Neural cell (in vitro differentiated cells): Measurements from ENCODE around the gene NMNAT1.

Source experiments
- CTCF ChIP-seq: fragments of 450-650 bp; IDR thresholded peaks from 2 replicates; pipeline ENCODE4 v1.5.1; 2014; ENCODE audit warnings: antibody characterized with exemption, mild to moderate bottlenecking, moderate library complexity; ENCODE audit not compliant: poor library complexity, severe bottlenecking
- POLR2AphosphoS5 ChIP-seq: IDR thresholded peaks from 2 replicates; pipeline ENCODE4 v1.6.1; 2012
- RAD21 ChIP-seq: fragments of 450-650 bp; conservative IDR thresholded peaks from 2 replicates; pipeline ENCODE4 v1.6.1; 2014; ENCODE audit warnings: antibody characterized with exemption, mild to moderate bottlenecking, moderate library complexity

GRCh38 chr1:9990944-9991343 lies 47.7 kb downstream of the NMNAT1 start:
- no peak for TF ChIP-seq POLR2AphosphoS5
- no peak for TF ChIP-seq CTCF
- TF ChIP-seq RAD21 = no peak
